Vagina (tissue), 2 donors: ENCODE results near the gene SDK2. TPM values are rescaled to one million over a fixed set of nuclear protein-coding genes. Genes with fewer than 3 reads are reported as not detected.

Experiments used
- DNase-seq, 2 donors: peaks; one replicate each; pipeline ENCODE4 v3.0.0-alpha.2; 2017; ENCODE audit errors: extremely low spot score in 2 of 2
- H3K27ac ChIP-seq: fragments of 200-600 bp; sonication (generic); one replicate; pipeline ENCODE4 v1.5.1; 2019
- H3K27me3 ChIP-seq: fragments of 200-600 bp; sonication (generic); one replicate; pipeline ENCODE4 v1.5.1; 2019
- H3K36me3 ChIP-seq, 2 donors: fragments of 200-600 bp; sonication (generic); one replicate each; pipeline ENCODE4 v1.5.1; 2017 to 2019
- H3K4me1 ChIP-seq: fragments of 200-600 bp; sonication (generic); one replicate; pipeline ENCODE4 v1.5.1; 2019
- H3K4me3 ChIP-seq, 2 donors: fragments of 200-600 bp; sonication (generic); 1 replicate in 1 of 2; 2 replicates in 1 of 2; pipeline ENCODE4 v1.5.1; 2016 to 2019
- H3K9me3 ChIP-seq: fragments of 200-600 bp; sonication (generic); one replicate; pipeline ENCODE4 v1.5.1; 2019
- POLR2A ChIP-seq, 2 donors: fragments of 450-650 bp; IDR thresholded peaks; one replicate each; pipeline ENCODE4 v1.6.1; 2017; ENCODE audit warnings: antibody characterized with exemption in 2 of 2, mild to moderate bottlenecking in 2 of 2, moderate library complexity in 2 of 2
- POLR2AphosphoS5 ChIP-seq, 2 donors: sonication (generic); formaldehyde crosslinking; IDR thresholded peaks; one replicate each; pipeline ENCODE4 v1.9.0; 2017; ENCODE audit warnings: antibody characterized with exemption in 2 of 2, mild to moderate bottlenecking in 2 of 2, low read depth in 1 of 2; ENCODE audit not compliant: insufficient read depth in 1 of 2
- intact Hi-C: fragments of 100-400 bp; cut with DNase I; formaldehyde crosslinking; loops from one replicate; pipeline ENCODE4 v1.15.1; 2023
- total RNA-seq: library from RNA; depleted of rRNA; stranded (reverse); fragments of >200 nt; gene quantifications from one replicate; pipeline ENCODE4 v1.2.3, GENCODE V29; 2016
- TF ChIP-seq, protein P1 (sequence below), 3 experiments: fragments of 450-650 bp in 2 of 3; fragments of 200-600 bp in 1 of 3; sonication (generic) in 1 of 3; IDR thresholded peaks; one replicate each; pipeline ENCODE4 v1.5.1; 2017 to 2019; ENCODE audit warnings: antibody characterized with exemption in 3 of 3, mild to moderate bottlenecking in 2 of 3, moderate library complexity in 2 of 3

SDK2 gene
- total RNA-seq, 1 donor from 2014 or later = 1.7 TPM

GRCh38 chr17:73521376-73521775 is 122.9 kb downstream of the SDK2 start:
- TF ChIP-seq POLR2AphosphoS5 (IDR thresholded peaks at IDR 0.05; ENCODE audit: insufficient read depth in 1 of 2, low read depth in 1 of 2) = no peak
- no peak for TF ChIP-seq POLR2A (IDR thresholded peaks at IDR 0.05)
- TF ChIP-seq, protein P1, sequence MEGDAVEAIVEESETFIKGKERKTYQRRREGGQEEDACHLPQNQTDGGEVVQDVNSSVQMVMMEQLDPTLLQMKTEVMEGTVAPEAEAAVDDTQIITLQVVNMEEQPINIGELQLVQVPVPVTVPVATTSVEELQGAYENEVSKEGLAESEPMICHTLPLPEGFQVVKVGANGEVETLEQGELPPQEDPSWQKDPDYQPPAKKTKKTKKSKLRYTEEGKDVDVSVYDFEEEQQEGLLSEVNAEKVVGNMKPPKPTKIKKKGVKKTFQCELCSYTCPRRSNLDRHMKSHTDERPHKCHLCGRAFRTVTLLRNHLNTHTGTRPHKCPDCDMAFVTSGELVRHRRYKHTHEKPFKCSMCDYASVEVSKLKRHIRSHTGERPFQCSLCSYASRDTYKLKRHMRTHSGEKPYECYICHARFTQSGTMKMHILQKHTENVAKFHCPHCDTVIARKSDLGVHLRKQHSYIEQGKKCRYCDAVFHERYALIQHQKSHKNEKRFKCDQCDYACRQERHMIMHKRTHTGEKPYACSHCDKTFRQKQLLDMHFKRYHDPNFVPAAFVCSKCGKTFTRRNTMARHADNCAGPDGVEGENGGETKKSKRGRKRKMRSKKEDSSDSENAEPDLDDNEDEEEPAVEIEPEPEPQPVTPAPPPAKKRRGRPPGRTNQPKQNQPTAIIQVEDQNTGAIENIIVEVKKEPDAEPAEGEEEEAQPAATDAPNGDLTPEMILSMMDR (IDR thresholded peaks at IDR 0.05) = no peak
- H3K9me3 ChIP-seq = no peaks in the 10 kb centered on the region
- H3K27me3 ChIP-seq = no peaks in the 10 kb centered on the region
- no peak overlapping the region for H3K4me3 ChIP-seq
- H3K27ac ChIP-seq = no peak overlapping the region
- intact Hi-C loops = no loop called here
- no peaks in the 10 kb centered on the region for H3K4me1 ChIP-seq
- H3K36me3 ChIP-seq = no peaks in the 10 kb centered on the region
- no peak for DNase-seq

DNA sequence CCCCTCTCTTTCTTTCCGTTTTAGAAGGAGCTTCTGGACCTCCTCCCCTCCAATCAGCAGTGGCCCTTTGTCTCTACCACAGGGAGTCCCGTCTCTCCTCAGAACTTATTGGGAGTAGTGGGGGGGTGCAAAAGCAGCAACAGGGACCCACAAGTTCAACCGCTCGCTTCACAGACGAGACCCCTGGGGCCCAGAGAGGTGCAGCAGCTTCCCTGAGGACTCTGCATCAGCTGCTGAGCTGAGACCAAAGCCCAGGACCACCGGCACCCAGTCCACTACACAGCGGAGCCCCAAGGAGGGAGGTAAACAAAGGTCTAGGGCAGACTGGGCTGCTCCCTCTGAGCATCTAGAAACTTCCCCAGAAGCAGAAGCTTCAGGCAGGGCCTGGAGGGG is 123.9 kb downstream of the SDK2 start:
- DNase-seq = no peak
- no peaks in the 10 kb centered on the region for H3K27me3 ChIP-seq
- intact Hi-C loops = no loop called here
- no peak overlapping the region for H3K4me3 ChIP-seq
- no peaks in the 10 kb centered on the region for H3K4me1 ChIP-seq
- no peaks in the 10 kb centered on the region for H3K9me3 ChIP-seq
- no peaks in the 10 kb centered on the region for H3K36me3 ChIP-seq
- TF ChIP-seq, protein P1 (IDR thresholded peaks at IDR 0.05) = no peak
- TF ChIP-seq POLR2A (IDR thresholded peaks at IDR 0.05) = no peak
- no peak for TF ChIP-seq POLR2AphosphoS5 (IDR thresholded peaks at IDR 0.05; ENCODE audit: insufficient read depth in 1 of 2, low read depth in 1 of 2)
- no peak overlapping the region for H3K27ac ChIP-seq

GRCh38 chr17:73519714-73520368 is 124.4 kb downstream of the SDK2 start:
- intact Hi-C loops = no loop called here
- H3K9me3 ChIP-seq = no peaks in the 10 kb centered on the region
- H3K4me3 ChIP-seq = no peak overlapping the region
- H3K36me3 ChIP-seq = no peaks in the 10 kb centered on the region
- no peaks in the 10 kb centered on the region for H3K27me3 ChIP-seq
- no peaks in the 10 kb centered on the region for H3K4me1 ChIP-seq
- H3K27ac ChIP-seq = no peak overlapping the region
- DNase-seq = no peak
- TF ChIP-seq POLR2A (IDR thresholded peaks at IDR 0.05) (no peak), POLR2AphosphoS5 (IDR thresholded peaks at IDR 0.05; ENCODE audit: insufficient read depth in 1 of 2, low read depth in 1 of 2) (no peak)
- TF ChIP-seq, protein P1 (IDR thresholded peaks at IDR 0.05) = no peak

DNA sequence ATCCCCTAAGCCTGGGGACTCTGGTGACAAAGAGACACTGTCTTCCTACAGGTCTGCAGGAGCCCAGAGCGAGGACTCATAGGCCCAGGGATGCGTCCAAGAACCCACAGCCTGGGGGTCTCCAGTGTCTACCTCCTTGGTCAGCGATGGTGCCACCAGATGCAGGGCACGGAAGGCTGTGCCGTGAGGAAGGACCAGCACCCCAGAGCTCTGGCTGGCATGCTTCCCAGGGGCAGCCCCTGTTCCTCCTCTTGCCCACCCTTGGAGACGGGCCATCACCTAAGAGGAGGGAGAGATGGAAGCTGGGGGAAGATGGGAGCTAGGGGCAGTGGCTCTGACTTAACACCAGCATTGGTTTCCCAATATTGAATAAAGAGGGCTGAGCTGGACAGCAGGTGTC is 125.2 kb downstream of the SDK2 start:
- Histone ChIP-seq H3K27ac (no peak overlapping the region), H3K36me3 (no peaks in the 10 kb centered on the region), H3K4me1 (no peaks in the 10 kb centered on the region), H3K9me3 (no peaks in the 10 kb centered on the region), H3K4me3 (no peak overlapping the region), H3K27me3 (no peaks in the 10 kb centered on the region)
- intact Hi-C loops = no loop called here
- no peak for DNase-seq
- TF ChIP-seq POLR2A (IDR thresholded peaks at IDR 0.05) (no peak), POLR2AphosphoS5 (IDR thresholded peaks at IDR 0.05; ENCODE audit: insufficient read depth in 1 of 2, low read depth in 1 of 2) (no peak)
- TF ChIP-seq, protein P1 (IDR thresholded peaks at IDR 0.05) = no peak

DNA sequence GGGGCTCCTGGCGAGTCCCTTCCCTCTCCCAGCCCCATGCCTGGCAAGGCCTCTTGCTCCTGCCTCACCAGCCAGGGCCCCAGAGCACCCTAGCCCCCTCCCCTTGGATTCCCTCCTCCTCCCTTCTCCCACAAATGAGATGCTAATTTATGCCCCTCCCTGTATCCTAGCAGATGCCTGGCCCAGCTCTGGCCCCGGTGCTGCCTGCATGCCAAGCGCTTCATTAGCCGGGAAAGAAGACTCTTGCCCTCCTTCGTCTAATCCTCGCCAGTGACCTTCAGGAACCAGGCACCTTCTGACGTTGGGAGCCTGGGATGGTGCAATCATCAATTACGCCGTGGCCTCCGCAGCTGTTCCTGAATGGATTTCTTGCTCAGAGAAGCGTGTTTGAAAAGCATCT is 127.8 kb downstream of the SDK2 start:
- Histone ChIP-seq H3K27ac (no peak overlapping the region), H3K36me3 (no peaks in the 10 kb centered on the region), H3K4me3 (no peak overlapping the region), H3K4me1 (no peaks in the 10 kb centered on the region), H3K27me3 (no peaks in the 10 kb centered on the region), H3K9me3 (no peaks in the 10 kb centered on the region)
- TF ChIP-seq POLR2A (IDR thresholded peaks at IDR 0.05) (no peak), POLR2AphosphoS5 (IDR thresholded peaks at IDR 0.05; ENCODE audit: insufficient read depth in 1 of 2, low read depth in 1 of 2) (no peak)
- TF ChIP-seq, protein P1 (IDR thresholded peaks at IDR 0.05) = no peak
- DNase-seq = no peak
- intact Hi-C loops = no loop called here
